Measurements from ENCODE around the gene SPATA13. TPM values are rescaled to one million over a fixed set of nuclear protein-coding genes. Genes with fewer than 3 reads are reported as not detected.

Gene SPATA13
- total RNA-seq, 2 donors from 2014 or later: 19.4 to 24.8 TPM

GRCh38 chr13:24212674-24213073 lies 52.2 kb downstream of the SPATA13 start:
- no peaks in the 10 kb centered on the region for H3K27me3 Mint-ChIP-seq (ENCODE audit: insufficient read depth)
- Histone ChIP-seq H3K36me3 (ENCODE audit: control insufficient read depth, insufficient read depth, low read length) (no peaks in the 10 kb centered on the region), H3K4me1 (ENCODE audit: control insufficient read depth, insufficient read depth, low read length) (peaks cover 6% of the 10 kb centered on the region), H3K27ac (ENCODE audit: low read depth, low read length) (no peak overlapping the region), H3K9me3 (ENCODE audit: control insufficient read depth, low read length) (no peaks in the 10 kb centered on the region), H3K9ac (ENCODE audit: extremely low read depth, low read length, poor library complexity, severe bottlenecking) (no peak overlapping the region), H3K27me3 (ENCODE audit: control insufficient read depth, insufficient read depth, low read length, poor library complexity, severe bottlenecking) (no peaks in the 10 kb centered on the region), H3K4me3 (ENCODE audit: low read length) (no peak overlapping the region)
- no peak overlapping the region for H3K4me3 Mint-ChIP-seq
- WGBS, 2 experiments (ENCODE audit: insufficient coverage in 1 of 2, insufficient read length in 1 of 2): 75 to 100% methylated on average over 1 to 7 of the region's 7 CpGs
- peaks cover 7% of the 10 kb centered on the region for H3K36me3 Mint-ChIP-seq (ENCODE audit: low read depth)
- no peak for DNase-seq
- no peaks in the 10 kb centered on the region for H3K9me3 Mint-ChIP-seq
- peak overlapping the region; percentile 52 for H3K27ac Mint-ChIP-seq
- TF ChIP-seq CTCF (conservative IDR thresholded peaks at IDR 0.05): no peak
- H3K4me1 Mint-ChIP-seq: peaks cover 21% of the 10 kb centered on the region

GRCh38 chr13:24213932-24214331 lies 53.4 kb downstream of the SPATA13 start:
- peaks cover 7% of the 10 kb centered on the region for H3K36me3 Mint-ChIP-seq (ENCODE audit: low read depth)
- Histone ChIP-seq H3K9me3 (ENCODE audit: control insufficient read depth, low read length) (no peaks in the 10 kb centered on the region), H3K36me3 (ENCODE audit: control insufficient read depth, insufficient read depth, low read length) (no peaks in the 10 kb centered on the region), H3K4me3 (ENCODE audit: low read length) (no peak overlapping the region), H3K9ac (ENCODE audit: extremely low read depth, low read length, poor library complexity, severe bottlenecking) (no peak overlapping the region), H3K27ac (ENCODE audit: low read depth, low read length) (no peak overlapping the region), H3K4me1 (ENCODE audit: control insufficient read depth, insufficient read depth, low read length) (peaks cover 10% of the 10 kb centered on the region), H3K27me3 (ENCODE audit: control insufficient read depth, insufficient read depth, low read length, poor library complexity, severe bottlenecking) (no peaks in the 10 kb centered on the region)
- H3K9me3 Mint-ChIP-seq: no peaks in the 10 kb centered on the region
- H3K4me3 Mint-ChIP-seq: no peak overlapping the region
- TF ChIP-seq CTCF (conservative IDR thresholded peaks at IDR 0.05): no peak
- H3K27me3 Mint-ChIP-seq (ENCODE audit: insufficient read depth): no peaks in the 10 kb centered on the region
- peaks cover 30% of the 10 kb centered on the region for H3K4me1 Mint-ChIP-seq
- no peak overlapping the region for H3K27ac Mint-ChIP-seq
- no peak for DNase-seq
- 30 to 58% methylated on average over 2 to 3 of the region's 3 CpGs for WGBS, 2 experiments (ENCODE audit: insufficient coverage in 1 of 2, insufficient read length in 1 of 2)

GRCh38 chr13:24214528-24214927 lies 54.0 kb downstream of the SPATA13 start:
- no peaks in the 10 kb centered on the region for H3K27me3 Mint-ChIP-seq (ENCODE audit: insufficient read depth)
- Histone ChIP-seq H3K4me3 (ENCODE audit: low read length) (no peak overlapping the region), H3K27me3 (ENCODE audit: control insufficient read depth, insufficient read depth, low read length, poor library complexity, severe bottlenecking) (no peaks in the 10 kb centered on the region), H3K9ac (ENCODE audit: extremely low read depth, low read length, poor library complexity, severe bottlenecking) (no peak overlapping the region), H3K9me3 (ENCODE audit: control insufficient read depth, low read length) (no peaks in the 10 kb centered on the region), H3K27ac (ENCODE audit: low read depth, low read length) (no peak overlapping the region), H3K36me3 (ENCODE audit: control insufficient read depth, insufficient read depth, low read length) (no peaks in the 10 kb centered on the region), H3K4me1 (ENCODE audit: control insufficient read depth, insufficient read depth, low read length) (peaks cover 10% of the 10 kb centered on the region)
- peaks cover 30% of the 10 kb centered on the region for H3K4me1 Mint-ChIP-seq
- DNase-seq: no peak
- no peaks in the 10 kb centered on the region for H3K9me3 Mint-ChIP-seq
- 88 to 100% methylated on average over 1 to 2 of the region's 2 CpGs for WGBS, 2 experiments (ENCODE audit: insufficient coverage in 1 of 2, insufficient read length in 1 of 2)
- peaks cover 7% of the 10 kb centered on the region for H3K36me3 Mint-ChIP-seq (ENCODE audit: low read depth)
- H3K27ac Mint-ChIP-seq: no peak overlapping the region
- H3K4me3 Mint-ChIP-seq: no peak overlapping the region
- TF ChIP-seq CTCF (conservative IDR thresholded peaks at IDR 0.05): no peak

Data from endodermal cell (in vitro differentiated cells).